HEK293 (cell line): ENCODE data around the gene IRX6.

Experiments
- CTCF ChIA-PET: fragments of 350-600 bp; formaldehyde crosslinking; extraction: SDS; loops from one replicate; lab custom pipeline; 2021; ENCODE audit warnings: antibody characterized with exemption; lab: Yijun Ruan, JAX
- POLR2A ChIA-PET: fragments of 300-600 bp; formaldehyde crosslinking; extraction: SDS; loops from one replicate; lab custom pipeline; 2020; ENCODE audit warnings: antibody characterized with exemption, inconsistent platforms; lab: Yijun Ruan, JAX
- H3K27ac ChIP-seq: fragments of 200-500 bp; sonication (Bioruptor generic); 2 replicates; pipeline ENCODE4 v1.5.1; 2014; ENCODE audit warnings: low read depth, low read length, control low read depth, inconsistent platforms; ENCODE audit errors: extremely low read depth
- H3K36me3 ChIP-seq, 2 experiments: fragments of 200-500 bp in 1 of 2; sonication (Bioruptor generic) in 1 of 2; 1 replicate in 1 of 2; 2 replicates in 1 of 2; pipeline ENCODE4 v1.5.1; 2014 to 2017; ENCODE audit warnings: inconsistent platforms in 2 of 2, low read length in 2 of 2; ENCODE audit not compliant: control insufficient read depth in 2 of 2, insufficient read depth in 1 of 2
- H3K4me1 ChIP-seq: fragments of 200-500 bp; sonication (Bioruptor generic); 2 replicates; pipeline ENCODE4 v1.5.1; 2014; ENCODE audit warnings: mild to moderate bottlenecking, low read length, inconsistent platforms; ENCODE audit not compliant: control insufficient read depth, insufficient read depth
- H3K4me3 ChIP-seq: 2 replicates; pipeline ENCODE4 v1.5.1; 2011; ENCODE audit warnings: low read depth, mild to moderate bottlenecking, control low read depth, low read length, moderate library complexity
- H3K9me3 ChIP-seq: fragments of 200-500 bp; sonication (Bioruptor generic); 2 replicates; pipeline ENCODE4 v1.5.1; 2014; ENCODE audit warnings: low read depth, low read length, inconsistent platforms; ENCODE audit not compliant: control insufficient read depth, insufficient read depth
- GFI1B ChIP-seq: fragments of 450-650 bp; formaldehyde crosslinking; IDR thresholded peaks from 2 replicates; pipeline ENCODE4 v1.5.1; 2016; ENCODE audit warnings: missing biosample characterization, missing genetic modification characterization
- HOXD13 ChIP-seq: sonication (generic); formaldehyde crosslinking; IDR thresholded peaks from 2 replicates; pipeline ENCODE4 v1.8.0; 2022; ENCODE audit warnings: missing genetic modification reagents, borderline replicate concordance
- KLF9 ChIP-seq: fragments of 450-650 bp; formaldehyde crosslinking; IDR thresholded peaks from 2 replicates; pipeline ENCODE4 v1.5.1; 2016; ENCODE audit warnings: missing biosample characterization, missing genetic modification characterization, low read depth
- MEIS1 ChIP-seq: sonication (generic); formaldehyde crosslinking; IDR thresholded peaks from 2 replicates; pipeline ENCODE4 v1.8.1; 2022; ENCODE audit warnings: missing genetic modification reagents, mild to moderate bottlenecking, borderline replicate concordance
- PRDM1 ChIP-seq: fragments of 450-650 bp; formaldehyde crosslinking; IDR thresholded peaks from 2 replicates; pipeline ENCODE4; 2016; ENCODE audit warnings: missing biosample characterization, missing genetic modification characterization
- SCRT2 ChIP-seq: fragments of 450-650 bp; formaldehyde crosslinking; IDR thresholded peaks from 2 replicates; pipeline ENCODE4 v1.5.1; 2016; ENCODE audit warnings: missing biosample characterization, missing genetic modification characterization
- SP2 ChIP-seq: fragments of 450-650 bp; formaldehyde crosslinking; IDR thresholded peaks from 2 replicates; pipeline ENCODE4 v1.5.1; 2016; ENCODE audit warnings: missing biosample characterization, missing genetic modification characterization
- TRIM28 ChIP-seq: IDR thresholded peaks from 2 replicates; pipeline ENCODE4 v1.6.1; 2011; ENCODE audit warnings: low read length, control low read depth, borderline replicate concordance
- ZFP69B ChIP-seq: fragments of 450-650 bp; formaldehyde crosslinking; IDR thresholded peaks from 2 replicates; pipeline ENCODE4 v1.5.1; 2016; ENCODE audit warnings: missing biosample characterization, missing genetic modification characterization
- ZIC2 ChIP-seq: fragments of 450-650 bp; formaldehyde crosslinking; IDR thresholded peaks from 2 replicates; pipeline ENCODE4 v1.5.1; 2016; ENCODE audit warnings: missing biosample characterization, missing genetic modification characterization
- ZNF2 ChIP-seq: fragments of 450-650 bp; formaldehyde crosslinking; IDR thresholded peaks from 2 replicates; pipeline ENCODE4 v1.5.1; 2016; ENCODE audit warnings: missing biosample characterization, missing genetic modification characterization
- ZNF214 ChIP-seq: fragments of 450-650 bp; formaldehyde crosslinking; IDR thresholded peaks from 2 replicates; pipeline ENCODE4 v1.5.1; 2017; ENCODE audit warnings: missing biosample characterization, mild to moderate bottlenecking, missing genetic modification characterization, borderline replicate concordance
- ZNF292 ChIP-seq: fragments of 450-650 bp; formaldehyde crosslinking; IDR thresholded peaks from 2 replicates; pipeline ENCODE4 v1.5.1; 2016; ENCODE audit warnings: low read depth, missing biosample characterization, missing genetic modification characterization, borderline replicate concordance
- ZNF324 ChIP-seq: fragments of 450-650 bp; formaldehyde crosslinking; IDR thresholded peaks from 2 replicates; pipeline ENCODE4 v1.5.1; 2016; ENCODE audit warnings: missing biosample characterization, missing genetic modification characterization
- ZNF561 ChIP-seq: fragments of 450-650 bp; IDR thresholded peaks from 2 replicates; pipeline ENCODE4 v1.5.1; 2018; ENCODE audit warnings: missing biosample characterization, missing genetic modification characterization, borderline replicate concordance
- ZNF571 ChIP-seq: fragments of 450-650 bp; formaldehyde crosslinking; IDR thresholded peaks from 2 replicates; pipeline ENCODE4 v1.5.0; 2017; ENCODE audit warnings: missing biosample characterization, missing genetic modification characterization
- ZNF654 ChIP-seq: fragments of 450-650 bp; formaldehyde crosslinking; IDR thresholded peaks from 2 replicates; pipeline ENCODE4 v1.5.1; 2016; ENCODE audit warnings: low read depth, missing biosample characterization, missing genetic modification characterization
- ZNF677 ChIP-seq: fragments of 450-650 bp; IDR thresholded peaks from 2 replicates; pipeline ENCODE4 v1.5.0; 2018; ENCODE audit warnings: missing biosample characterization, mild to moderate bottlenecking, missing genetic modification characterization, moderate library complexity
- TF ChIP-seq, protein P1 (sequence below): fragments of 450-650 bp; formaldehyde crosslinking; IDR thresholded peaks from 2 replicates; pipeline ENCODE4 v1.5.1; 2016; ENCODE audit warnings: missing biosample characterization, missing genetic modification characterization
- TF ChIP-seq, protein P2 (sequence below): fragments of 450-650 bp; formaldehyde crosslinking; IDR thresholded peaks from 2 replicates; pipeline ENCODE4; 2016; ENCODE audit warnings: missing biosample characterization, missing genetic modification characterization
- TF ChIP-seq, protein P3 (sequence below): fragments of 450-650 bp; formaldehyde crosslinking; optimal IDR thresholded peaks from 2 replicates; pipeline ENCODE3; 2016; ENCODE audit warnings: missing biosample characterization, mild to moderate bottlenecking, missing genetic modification characterization
- TF ChIP-seq, protein P4 (sequence below): fragments of 450-650 bp; formaldehyde crosslinking; IDR thresholded peaks from 2 replicates; pipeline ENCODE4 v1.5.1; 2016; ENCODE audit warnings: missing biosample characterization, missing genetic modification characterization
- TF ChIP-seq, protein P5 (sequence below): fragments of 450-650 bp; formaldehyde crosslinking; IDR thresholded peaks from 2 replicates; pipeline ENCODE4 v1.5.1; 2016; ENCODE audit warnings: missing biosample characterization, missing genetic modification characterization
- TF ChIP-seq, protein P6 (sequence below): fragments of 450-650 bp; formaldehyde crosslinking; IDR thresholded peaks from 2 replicates; pipeline ENCODE4 v1.5.1; 2016; ENCODE audit warnings: missing biosample characterization, missing genetic modification characterization

The IRX6 gene

DNA sequence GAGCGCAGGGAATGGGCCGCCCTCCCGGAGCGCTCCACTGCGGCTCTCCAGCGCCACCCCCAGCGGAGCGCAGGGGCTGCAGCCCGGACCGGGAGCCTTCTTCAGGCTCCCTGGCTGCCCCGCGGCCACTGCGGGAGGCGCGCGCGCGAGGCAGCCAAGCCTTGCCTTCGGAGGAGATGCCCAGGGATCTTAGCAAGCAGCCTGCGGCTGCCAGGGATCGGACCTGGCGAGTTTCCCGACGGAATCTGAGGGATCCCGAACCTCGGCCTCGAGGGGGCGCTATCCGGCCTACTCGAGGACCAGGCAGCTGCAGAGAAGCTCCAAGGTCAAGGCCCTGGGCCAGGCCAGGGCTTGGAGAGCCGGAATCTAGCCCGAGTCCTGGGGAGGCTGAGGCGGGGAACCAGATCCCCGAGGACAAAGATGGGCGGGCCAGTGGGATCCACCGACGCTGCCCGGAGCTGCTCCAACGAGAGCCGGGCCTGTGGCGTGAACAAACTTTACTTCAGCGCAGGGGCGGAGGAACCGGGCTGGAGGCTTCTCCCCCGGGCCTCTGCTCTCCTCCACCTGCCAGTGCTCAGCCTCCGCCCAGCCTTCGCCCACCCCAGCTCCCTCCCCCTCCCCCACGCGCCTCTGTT lies at the start of gene IRX6 (continued):
- TF ChIP-seq HOXD13 (CRISPR knock-in tag) (no peak), ZNF561 (tag by site-specific recombination) (no peak), SP2 (tag by site-specific recombination) (0 out of 2 replicates have a peak, but pooled peaks have one; percentile 12), ZNF677 (tag by site-specific recombination) (no peak), GFI1B (tag by site-specific recombination) (no peak), ZFP69B (tag by site-specific recombination) (no peak), TRIM28 (no peak), ZIC2 (tag by site-specific recombination) (no peak), MEIS1 (CRISPR knock-in tag) (no peak), ZNF2 (0 out of 2 replicates have a peak, but pooled peaks have one; percentile 35)
- TF ChIP-seq, protein P1, sequence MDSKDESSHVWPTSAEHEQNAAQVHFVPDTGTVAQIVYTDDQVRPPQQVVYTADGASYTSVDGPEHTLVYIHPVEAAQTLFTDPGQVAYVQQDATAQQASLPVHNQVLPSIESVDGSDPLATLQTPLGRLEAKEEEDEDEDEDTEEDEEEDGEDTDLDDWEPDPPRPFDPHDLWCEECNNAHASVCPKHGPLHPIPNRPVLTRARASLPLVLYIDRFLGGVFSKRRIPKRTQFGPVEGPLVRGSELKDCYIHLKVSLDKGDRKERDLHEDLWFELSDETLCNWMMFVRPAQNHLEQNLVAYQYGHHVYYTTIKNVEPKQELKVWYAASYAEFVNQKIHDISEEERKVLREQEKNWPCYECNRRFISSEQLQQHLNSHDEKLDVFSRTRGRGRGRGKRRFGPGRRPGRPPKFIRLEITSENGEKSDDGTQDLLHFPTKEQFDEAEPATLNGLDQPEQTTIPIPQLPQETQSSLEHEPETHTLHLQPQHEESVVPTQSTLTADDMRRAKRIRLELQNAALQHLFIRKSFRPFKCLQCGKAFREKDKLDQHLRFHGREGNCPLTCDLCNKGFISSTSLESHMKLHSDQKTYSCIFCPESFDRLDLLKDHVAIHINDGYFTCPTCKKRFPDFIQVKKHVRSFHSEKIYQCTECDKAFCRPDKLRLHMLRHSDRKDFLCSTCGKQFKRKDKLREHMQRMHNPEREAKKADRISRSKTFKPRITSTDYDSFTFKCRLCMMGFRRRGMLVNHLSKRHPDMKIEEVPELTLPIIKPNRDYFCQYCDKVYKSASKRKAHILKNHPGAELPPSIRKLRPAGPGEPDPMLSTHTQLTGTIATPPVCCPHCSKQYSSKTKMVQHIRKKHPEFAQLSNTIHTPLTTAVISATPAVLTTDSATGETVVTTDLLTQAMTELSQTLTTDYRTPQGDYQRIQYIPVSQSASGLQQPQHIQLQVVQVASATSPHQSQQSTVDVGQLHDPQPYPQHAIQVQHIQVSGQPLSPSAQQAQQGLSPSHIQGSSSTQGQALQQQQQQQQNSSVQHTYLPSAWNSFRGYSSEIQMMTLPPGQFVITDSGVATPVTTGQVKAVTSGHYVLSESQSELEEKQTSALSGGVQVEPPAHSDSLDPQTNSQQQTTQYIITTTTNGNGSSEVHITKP = no peak
- TF ChIP-seq, protein P2, sequence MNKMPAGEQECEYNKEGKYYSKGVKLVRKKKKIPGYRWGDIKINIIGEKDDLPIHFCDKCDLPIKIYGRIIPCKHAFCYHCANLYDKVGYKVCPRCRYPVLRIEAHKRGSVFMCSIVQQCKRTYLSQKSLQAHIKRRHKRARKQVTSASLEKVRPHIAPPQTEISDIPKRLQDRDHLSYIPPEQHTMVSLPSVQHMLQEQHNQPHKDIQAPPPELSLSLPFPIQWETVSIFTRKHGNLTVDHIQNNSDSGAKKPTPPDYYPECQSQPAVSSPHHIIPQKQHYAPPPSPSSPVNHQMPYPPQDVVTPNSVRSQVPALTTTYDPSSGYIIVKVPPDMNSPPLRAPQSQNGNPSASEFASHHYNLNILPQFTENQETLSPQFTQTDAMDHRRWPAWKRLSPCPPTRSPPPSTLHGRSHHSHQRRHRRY (tag by site-specific recombination) = no peak
- TF ChIP-seq, protein P3, sequence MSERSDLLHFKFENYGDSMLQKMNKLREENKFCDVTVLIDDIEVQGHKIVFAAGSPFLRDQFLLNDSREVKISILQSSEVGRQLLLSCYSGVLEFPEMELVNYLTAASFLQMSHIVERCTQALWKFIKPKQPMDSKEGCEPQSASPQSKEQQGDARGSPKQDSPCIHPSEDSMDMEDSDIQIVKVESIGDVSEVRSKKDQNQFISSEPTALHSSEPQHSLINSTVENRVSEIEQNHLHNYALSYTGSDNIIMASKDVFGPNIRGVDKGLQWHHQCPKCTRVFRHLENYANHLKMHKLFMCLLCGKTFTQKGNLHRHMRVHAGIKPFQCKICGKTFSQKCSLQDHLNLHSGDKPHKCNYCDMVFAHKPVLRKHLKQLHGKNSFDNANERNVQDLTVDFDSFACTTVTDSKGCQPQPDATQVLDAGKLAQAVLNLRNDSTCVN (tag by site-specific recombination) = no peak
- TF ChIP-seq, protein P4, sequence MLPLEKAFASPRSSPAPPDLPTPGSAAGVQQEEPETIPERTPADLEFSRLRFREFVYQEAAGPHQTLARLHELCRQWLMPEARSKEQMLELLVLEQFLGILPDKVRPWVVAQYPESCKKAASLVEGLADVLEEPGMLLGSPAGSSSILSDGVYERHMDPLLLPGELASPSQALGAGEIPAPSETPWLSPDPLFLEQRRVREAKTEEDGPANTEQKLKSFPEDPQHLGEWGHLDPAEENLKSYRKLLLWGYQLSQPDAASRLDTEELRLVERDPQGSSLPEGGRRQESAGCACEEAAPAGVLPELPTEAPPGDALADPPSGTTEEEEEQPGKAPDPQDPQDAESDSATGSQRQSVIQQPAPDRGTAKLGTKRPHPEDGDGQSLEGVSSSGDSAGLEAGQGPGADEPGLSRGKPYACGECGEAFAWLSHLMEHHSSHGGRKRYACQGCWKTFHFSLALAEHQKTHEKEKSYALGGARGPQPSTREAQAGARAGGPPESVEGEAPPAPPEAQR = no peak

DNA sequence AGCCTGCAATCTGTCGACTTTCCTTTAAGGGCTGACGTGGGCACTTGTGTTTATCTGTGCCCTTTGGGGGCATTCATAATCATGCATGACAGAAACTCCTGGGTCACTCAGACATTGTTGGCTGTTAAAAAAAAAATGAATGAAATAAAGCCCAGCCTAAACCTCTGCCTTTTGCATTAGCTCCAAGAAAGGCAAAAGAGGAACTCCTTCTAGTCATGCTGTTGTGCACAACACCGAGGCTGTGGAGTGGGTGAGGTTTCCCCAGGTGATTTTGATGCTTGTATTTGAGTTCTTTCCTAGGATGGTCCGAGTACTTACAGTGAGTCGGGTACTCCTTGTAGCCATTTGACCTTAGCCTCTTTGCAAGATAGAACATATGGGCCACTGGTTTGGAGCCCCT lies 49.6 kb upstream of the IRX6 start:
- CTCF ChIA-PET = interaction anchor here (0.6 kb wide), 1 partner anchor 95 kb away, joined by 3 read pairs; no protein-coding TSS in a partner anchor
- H3K36me3 ChIP-seq = no peaks in the 10 kb centered on the region
- no peak overlapping the region for H3K27ac ChIP-seq
- H3K4me3 ChIP-seq = no peak overlapping the region
- H3K9me3 ChIP-seq = no peaks in the 10 kb centered on the region
- no peaks in the 10 kb centered on the region for H3K4me1 ChIP-seq
- POLR2A ChIA-PET = no interaction called here
- TF ChIP-seq, protein P5, sequence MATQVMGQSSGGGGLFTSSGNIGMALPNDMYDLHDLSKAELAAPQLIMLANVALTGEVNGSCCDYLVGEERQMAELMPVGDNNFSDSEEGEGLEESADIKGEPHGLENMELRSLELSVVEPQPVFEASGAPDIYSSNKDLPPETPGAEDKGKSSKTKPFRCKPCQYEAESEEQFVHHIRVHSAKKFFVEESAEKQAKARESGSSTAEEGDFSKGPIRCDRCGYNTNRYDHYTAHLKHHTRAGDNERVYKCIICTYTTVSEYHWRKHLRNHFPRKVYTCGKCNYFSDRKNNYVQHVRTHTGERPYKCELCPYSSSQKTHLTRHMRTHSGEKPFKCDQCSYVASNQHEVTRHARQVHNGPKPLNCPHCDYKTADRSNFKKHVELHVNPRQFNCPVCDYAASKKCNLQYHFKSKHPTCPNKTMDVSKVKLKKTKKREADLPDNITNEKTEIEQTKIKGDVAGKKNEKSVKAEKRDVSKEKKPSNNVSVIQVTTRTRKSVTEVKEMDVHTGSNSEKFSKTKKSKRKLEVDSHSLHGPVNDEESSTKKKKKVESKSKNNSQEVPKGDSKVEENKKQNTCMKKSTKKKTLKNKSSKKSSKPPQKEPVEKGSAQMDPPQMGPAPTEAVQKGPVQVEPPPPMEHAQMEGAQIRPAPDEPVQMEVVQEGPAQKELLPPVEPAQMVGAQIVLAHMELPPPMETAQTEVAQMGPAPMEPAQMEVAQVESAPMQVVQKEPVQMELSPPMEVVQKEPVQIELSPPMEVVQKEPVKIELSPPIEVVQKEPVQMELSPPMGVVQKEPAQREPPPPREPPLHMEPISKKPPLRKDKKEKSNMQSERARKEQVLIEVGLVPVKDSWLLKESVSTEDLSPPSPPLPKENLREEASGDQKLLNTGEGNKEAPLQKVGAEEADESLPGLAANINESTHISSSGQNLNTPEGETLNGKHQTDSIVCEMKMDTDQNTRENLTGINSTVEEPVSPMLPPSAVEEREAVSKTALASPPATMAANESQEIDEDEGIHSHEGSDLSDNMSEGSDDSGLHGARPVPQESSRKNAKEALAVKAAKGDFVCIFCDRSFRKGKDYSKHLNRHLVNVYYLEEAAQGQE (tag by site-specific recombination) = no peak
- TF ChIP-seq ZNF654 = no peak
- no peak for TF ChIP-seq ZNF292
- no peak for TF ChIP-seq ZNF677 (tag by site-specific recombination)
- no peak for TF ChIP-seq ZNF324
- TF ChIP-seq ZNF571 (tag by site-specific recombination) = no peak
- no peak for TF ChIP-seq SCRT2 (tag by site-specific recombination)
- TF ChIP-seq, protein P6, sequence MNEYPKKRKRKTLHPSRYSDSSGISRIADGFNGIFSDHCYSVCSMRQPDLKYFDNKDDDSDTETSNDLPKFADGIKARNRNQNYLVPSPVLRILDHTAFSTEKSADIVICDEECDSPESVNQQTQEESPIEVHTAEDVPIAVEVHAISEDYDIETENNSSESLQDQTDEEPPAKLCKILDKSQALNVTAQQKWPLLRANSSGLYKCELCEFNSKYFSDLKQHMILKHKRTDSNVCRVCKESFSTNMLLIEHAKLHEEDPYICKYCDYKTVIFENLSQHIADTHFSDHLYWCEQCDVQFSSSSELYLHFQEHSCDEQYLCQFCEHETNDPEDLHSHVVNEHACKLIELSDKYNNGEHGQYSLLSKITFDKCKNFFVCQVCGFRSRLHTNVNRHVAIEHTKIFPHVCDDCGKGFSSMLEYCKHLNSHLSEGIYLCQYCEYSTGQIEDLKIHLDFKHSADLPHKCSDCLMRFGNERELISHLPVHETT (tag by site-specific recombination) = no peak
- no peak for TF ChIP-seq ZNF214 (tag by site-specific recombination)
- no peak for TF ChIP-seq KLF9 (tag by site-specific recombination)
- TF ChIP-seq PRDM1 (tag by site-specific recombination) = no peak
